Airway epithelial cell (primary cell): Measurements from ENCODE around the gene ACACB. TPM values are rescaled to one million over a fixed set of nuclear protein-coding genes. Genes with fewer than 3 reads are reported as not detected.

Experiments used
- total RNA-seq: library from RNA; depleted of rRNA; stranded (reverse); fragments of >200 nt; gene quantifications from 2 replicates; pipeline ENCODE4 v1.2.3, GENCODE V29; 2015

Gene ACACB
- total RNA-seq = 0.70 and 6.5 TPM in 2 replicates

GRCh38 chr12:109115758-109116610 is at the start of gene ACACB:
Gene ACACB, plus strand, starts transcription at chr12:109116587. Its CDS starts 22,819 bp downstream, at chr12:109139406.

GRCh38 chr12:109093022-109093918 is 23.1 kb upstream of the ACACB start, which contains the start of gene ALKBH2:
Gene ALKBH2, minus strand, starts transcription at chr12:109093472. Its CDS starts 686 bp downstream, at chr12:109092786.

GRCh38 chr12:109097435-109098182 is 18.8 kb upstream of the ACACB start, which contains the start of gene UNG:
Gene UNG, plus strand, starts transcription at chr12:109097597. Its CDS starts 83 bp downstream, at chr12:109097680.

GRCh38 chr12:109308534-109309380 is 192.4 kb downstream of the ACACB start, which contains the start of gene FOXN4:
Gene FOXN4, minus strand, starts transcription at chr12:109309284. Its CDS starts 963 bp downstream, at chr12:109308321.

Other genes with a start within 250 kb of the ACACB start
- not detected in 2 replicates for gene DAO, start 236.5 kb upstream of the ACACB start, total RNA-seq
- gene SVOP, start 95.5 kb upstream of the ACACB start, total RNA-seq = not detected in 2 replicates
- gene USP30, start 64.0 kb upstream of the ACACB start, total RNA-seq = 10.5 TPM in 2 replicates
- 21.9 and 26.9 TPM in 2 replicates for gene ALKBH2, start 23.1 kb upstream of the ACACB start, total RNA-seq
- 51.4 and 96.9 TPM in 2 replicates for gene UNG, start 19.0 kb upstream of the ACACB start, total RNA-seq
- not detected in 2 replicates for gene FOXN4, start 192.7 kb downstream of the ACACB start, total RNA-seq
- gene MYO1H, start 231.3 kb downstream of the ACACB start, total RNA-seq = 0.14 and 1.3 TPM in 2 replicates